Parietal lobe (tissue), 1 donor: ENCODE results near the gene ANKS4B. TPM values are rescaled to one million over a fixed set of nuclear protein-coding genes. Genes with fewer than 3 reads are reported as not detected.

ENCODE experiments used
- total RNA-seq: library from RNA; depleted of rRNA; stranded (reverse); fragments of >200 nt; gene quantifications from one replicate; pipeline ENCODE4 v1.2.3, GENCODE V29; 2014

The ANKS4B gene
- not detected for total RNA-seq

GRCh38 chr16:21233521-21234150, at the start of gene ANKS4B:
Gene ANKS4B, plus strand, starts transcription at chr16:21233699. Its CDS starts 39 bp downstream, at chr16:21233738.

GRCh38 chr16:21211486-21211885, 22.0 kb upstream of the ANKS4B start, which contains the start of gene ZP2:
Gene ZP2, minus strand, starts transcription at chr16:21211574. Its CDS starts 27 bp downstream, at chr16:21211547.

GRCh38 chr16:21277927-21278706, 44.6 kb downstream of the ANKS4B start, which contains the start of gene CRYM:
Gene CRYM, minus strand, starts transcription at chr16:21278290. Its CDS starts 39 bp downstream, at chr16:21278251.

Other genes starting within 250 kb of the ANKS4B start
- 0.63 TPM for gene DNAH3, start 82.9 kb upstream of the ANKS4B start, total RNA-seq
- 34.1 TPM for gene LDAF1, start 75.0 kb upstream of the ANKS4B start, total RNA-seq
- gene ZP2, start 22.1 kb upstream of the ANKS4B start, total RNA-seq, result not detected
- gene CRYM, start 44.6 kb downstream of the ANKS4B start, total RNA-seq, result 84.8 TPM